Stimulated activated CD4-positive, alpha-beta T cell treated with anti-CD3 and anti-CD28 coated beads, Interleukin-15, amount 100 ng/mL, for 48 hours (primary cell): ENCODE data around the gene PKN1.

ENCODE experiments used
- DNase-seq, 2 donors: peaks; one replicate each; pipeline ENCODE4 v3.0.0-alpha.2; 2020; ENCODE audit warnings: low read depth in 2 of 2

PKN1 gene

GRCh38 chr19:14467391-14467790 is 34.3 kb downstream of the PKN1 start:
- DNase-seq = no peak

- DNase-seq = no peak
Measured at GRCh38 chr19:14467816-14468215, 34.7 kb downstream of the PKN1 start.

- no peak for DNase-seq
Measured at GRCh38 chr19:14470031-14470876, 37.1 kb downstream of the PKN1 start.

GRCh38 chr19:14471436-14472187 is 38.5 kb downstream of the PKN1 start:
- no peak for DNase-seq

- peak; percentile 64 to 83 for DNase-seq
Measured at GRCh38 chr19:14472202-14472938, 39.3 kb downstream of the PKN1 start.

GRCh38 chr19:14473073-14473977 is 40.2 kb downstream of the PKN1 start:
- no peak for DNase-seq

GRCh38 chr19:14473978-14474578 is 41.0 kb downstream of the PKN1 start:
- no peak for DNase-seq

- DNase-seq = no peak
Measured at GRCh38 chr19:14474827-14475226, 41.7 kb downstream of the PKN1 start.

- peak in 1 of 2 donors; percentile 38 for DNase-seq
Measured at GRCh38 chr19:14475251-14476073, 42.4 kb downstream of the PKN1 start, which contains the start of gene PTGER1. TSS of gene PTGER1 (minus strand) at chr19:14475354. CDS start at chr19:14474320, 1,034 bp downstream.

GRCh38 chr19:14476327-14476672 is 43.2 kb downstream of the PKN1 start:
- no peak for DNase-seq

GRCh38 chr19:14476673-14477401 is 43.7 kb downstream of the PKN1 start:
- no peak for DNase-seq

GRCh38 chr19:14477418-14478112 is 44.5 kb downstream of the PKN1 start:
- no peak for DNase-seq

- no peak for DNase-seq
Measured at GRCh38 chr19:14478113-14478545, 45.0 kb downstream of the PKN1 start.

- DNase-seq = no peak
Measured at GRCh38 chr19:14479309-14479974, 46.3 kb downstream of the PKN1 start.

GRCh38 chr19:14479975-14480699 is 47.0 kb downstream of the PKN1 start:
- DNase-seq = peak in 1 of 2 donors; percentile 69

- no peak for DNase-seq
Measured at GRCh38 chr19:14480700-14481079, 47.6 kb downstream of the PKN1 start.
